Spleen (tissue), 7 donors: ENCODE measurements around the gene GALNT17.

Experiments
- POLR2A ChIP-seq, 3 donors: fragments of 450-650 bp; IDR thresholded peaks; one replicate each; pipeline ENCODE4 v1.5.1; 2017; ENCODE audit warnings: antibody characterized with exemption in 3 of 3, mild to moderate bottlenecking in 1 of 3
- POLR2AphosphoS5 ChIP-seq, 3 donors: sonication (generic); formaldehyde crosslinking; IDR thresholded peaks; one replicate each; pipeline ENCODE4 v1.5.1; 2017; ENCODE audit warnings: antibody characterized with exemption in 3 of 3
- TF ChIP-seq, protein P1 (sequence below), 11 experiments: fragments of 200-600 bp in 7 of 11; fragments of 450-650 bp in 4 of 11; sonication (generic) in 4 of 11; IDR thresholded peaks in 8 of 11; conservative IDR thresholded peaks in 3 of 11; 1 replicate in 7 of 11; 2 replicates in 4 of 11; pipeline versions ENCODE4 v1.4.0 to v1.8.0; 2016 to 2021; ENCODE audit warnings: antibody characterized with exemption in 11 of 11, inconsistent platforms in 4 of 11, mild to moderate bottlenecking in 1 of 11
- donor health status: DM: no; HTN: no; CAD: no; lungs with moderate emphysema.
- donor health status: DM: no; HTN: no; CAD: no.
- donor health status: DM: no; HTN: no; CAD: no.

DNA sequence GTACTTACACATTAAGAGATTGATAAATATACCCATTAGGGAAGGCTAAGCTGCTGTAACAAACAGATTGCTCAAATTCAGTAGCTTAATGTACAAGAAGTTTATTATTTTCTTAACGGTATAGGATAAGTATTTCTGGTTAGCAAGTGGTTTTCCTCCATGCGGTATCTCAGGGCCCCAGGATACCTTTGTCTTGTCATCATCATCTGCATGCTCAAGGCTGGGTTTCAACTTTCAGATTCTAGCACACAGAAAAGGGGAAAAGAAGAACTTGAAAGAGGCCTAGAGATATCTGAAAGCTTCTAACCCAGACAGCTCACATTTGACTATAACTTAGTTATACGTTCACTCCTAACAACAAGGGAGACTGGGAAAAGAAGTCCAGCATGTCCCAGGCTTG lies 11.8 kb upstream of the GALNT17 start:
- TF ChIP-seq, protein P1, sequence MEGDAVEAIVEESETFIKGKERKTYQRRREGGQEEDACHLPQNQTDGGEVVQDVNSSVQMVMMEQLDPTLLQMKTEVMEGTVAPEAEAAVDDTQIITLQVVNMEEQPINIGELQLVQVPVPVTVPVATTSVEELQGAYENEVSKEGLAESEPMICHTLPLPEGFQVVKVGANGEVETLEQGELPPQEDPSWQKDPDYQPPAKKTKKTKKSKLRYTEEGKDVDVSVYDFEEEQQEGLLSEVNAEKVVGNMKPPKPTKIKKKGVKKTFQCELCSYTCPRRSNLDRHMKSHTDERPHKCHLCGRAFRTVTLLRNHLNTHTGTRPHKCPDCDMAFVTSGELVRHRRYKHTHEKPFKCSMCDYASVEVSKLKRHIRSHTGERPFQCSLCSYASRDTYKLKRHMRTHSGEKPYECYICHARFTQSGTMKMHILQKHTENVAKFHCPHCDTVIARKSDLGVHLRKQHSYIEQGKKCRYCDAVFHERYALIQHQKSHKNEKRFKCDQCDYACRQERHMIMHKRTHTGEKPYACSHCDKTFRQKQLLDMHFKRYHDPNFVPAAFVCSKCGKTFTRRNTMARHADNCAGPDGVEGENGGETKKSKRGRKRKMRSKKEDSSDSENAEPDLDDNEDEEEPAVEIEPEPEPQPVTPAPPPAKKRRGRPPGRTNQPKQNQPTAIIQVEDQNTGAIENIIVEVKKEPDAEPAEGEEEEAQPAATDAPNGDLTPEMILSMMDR (IDR thresholded peaks at IDR 0.05 in 8 of 11, conservative IDR thresholded peaks at IDR 0.05 in 3 of 11): no peak
- TF ChIP-seq POLR2A (IDR thresholded peaks at IDR 0.05) (no peak), POLR2AphosphoS5 (IDR thresholded peaks at IDR 0.05) (no peak)
